ENCODE measurements around the gene NOS1.

NOS1 gene

DNA sequence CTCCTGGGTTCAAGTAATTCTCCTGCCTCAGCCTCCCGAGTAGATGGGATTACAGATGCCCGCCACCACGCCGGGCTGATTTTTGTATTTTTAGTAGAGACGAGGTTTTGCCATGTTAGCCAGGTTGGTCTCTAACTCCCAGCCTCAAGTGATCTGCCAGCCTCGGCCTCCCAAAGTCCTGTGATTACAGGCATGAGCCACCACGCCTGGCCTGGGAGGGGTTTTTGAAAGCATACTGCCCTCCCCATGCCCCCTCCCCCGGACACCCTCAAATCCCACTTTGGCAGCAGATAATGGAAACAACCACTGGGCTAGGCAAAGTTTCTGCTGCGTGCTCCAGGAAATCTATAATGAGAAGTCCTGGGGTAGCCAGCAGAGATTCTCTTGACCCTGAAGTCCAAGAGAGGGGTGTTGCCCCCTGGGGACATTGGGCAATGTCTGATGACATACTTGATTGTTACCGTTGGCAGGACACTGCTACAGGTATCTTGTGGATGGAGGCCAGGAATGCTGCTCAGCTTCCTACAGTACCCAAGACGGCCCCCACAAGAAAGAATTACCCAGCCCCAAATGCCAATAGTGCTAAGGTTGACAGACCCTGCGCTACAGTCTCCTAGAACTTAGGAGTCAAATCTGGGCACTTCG, 152.5 kb downstream of the NOS1 start:
- Histone ChIP-seq H4K8ac (ENCODE audit: low read depth, low read length) (no peak overlapping the region), H3K4me2 (ENCODE audit: low read length) (no peak overlapping the region), H3K23ac (ENCODE audit: low read length) (no peak overlapping the region), H2AFZ (ENCODE audit: insufficient read depth, low read length, poor library complexity) (no peak overlapping the region), H3K27me3 (ENCODE audit: insufficient read depth, low read length) (no peaks in the 10 kb centered on the region), H3K4me3 (ENCODE audit: low read depth, low read length) (no peak overlapping the region), H3K14ac (ENCODE audit: low read length) (no peak overlapping the region), H3K9me3 (ENCODE audit: insufficient read depth, low read depth, low read length) (no peaks in the 10 kb centered on the region), H3K18ac (ENCODE audit: low read length) (no peak overlapping the region), H2BK120ac (ENCODE audit: insufficient read depth, low read length, poor library complexity) (no peak overlapping the region), H2BK12ac (ENCODE audit: low read length) (no peak overlapping the region), H3K36me3 (ENCODE audit: control insufficient read depth in 1 of 2, insufficient read depth in 2 of 2, low read length in 2 of 2) (no peaks in the 10 kb centered on the region), H3K9ac (ENCODE audit: low read length) (no peak overlapping the region), H4K91ac (ENCODE audit: low read depth, low read length) (no peak overlapping the region), H2AK5ac (ENCODE audit: low read length) (no peak overlapping the region), H2BK5ac (ENCODE audit: low read depth, low read length, poor library complexity) (no peak overlapping the region), H4K12ac (ENCODE audit: low read depth, low read length) (no peak overlapping the region), H3K4me1 (ENCODE audit: control insufficient read depth in 1 of 2, insufficient read depth in 2 of 2, low read length in 2 of 2) (no peaks in the 10 kb centered on the region), H3K27ac (ENCODE audit: low read depth, low read length) (no peak overlapping the region), H3K79me2 (ENCODE audit: control insufficient read depth, insufficient read depth, low read length, poor library complexity) (no peaks in the 10 kb centered on the region), H3K4ac (ENCODE audit: low read depth, low read length) (no peak overlapping the region), H3K79me1 (ENCODE audit: low read length) (no peaks in the 10 kb centered on the region)
- no CpG with 5 or more reads among the region's 13 CpGs for WGBS (ENCODE audit: extremely low coverage, insufficient coverage, insufficient read length)
- peak in 1 of 2 donors; percentile 56 for DNase-seq

DNA sequence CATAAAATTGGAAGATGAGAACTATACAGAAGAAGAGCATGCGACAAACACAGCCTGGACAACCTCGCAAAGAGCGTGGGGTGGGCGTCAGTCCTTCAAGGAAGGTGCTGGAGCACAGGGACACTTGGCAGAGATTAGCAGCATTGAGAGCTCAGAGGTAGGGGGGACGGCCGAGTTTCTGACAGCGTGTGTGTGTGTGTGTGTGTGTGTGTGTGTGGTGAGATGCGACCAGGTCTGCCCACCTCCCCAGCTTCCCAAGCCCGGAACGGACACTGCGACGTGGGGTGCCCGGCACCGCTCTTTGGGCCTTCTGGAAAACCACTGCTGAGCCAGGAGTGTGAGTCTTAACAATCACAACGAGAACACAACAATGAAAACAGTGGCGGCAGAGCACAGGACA, 153.2 kb downstream of the NOS1 start:
- H3K9ac ChIP-seq (ENCODE audit: low read length): no peak overlapping the region
- DNase-seq: no peak
- H3K4me1 ChIP-seq (ENCODE audit: control insufficient read depth in 1 of 2, insufficient read depth in 2 of 2, low read length in 2 of 2): no peaks in the 10 kb centered on the region
- no peak overlapping the region for H3K4me2 ChIP-seq (ENCODE audit: low read length)
- no peak overlapping the region for H2BK120ac ChIP-seq (ENCODE audit: insufficient read depth, low read length, poor library complexity)
- no peaks in the 10 kb centered on the region for H3K27me3 ChIP-seq (ENCODE audit: insufficient read depth, low read length)
- H4K8ac ChIP-seq (ENCODE audit: low read depth, low read length): no peak overlapping the region
- H3K79me2 ChIP-seq (ENCODE audit: control insufficient read depth, insufficient read depth, low read length, poor library complexity): no peaks in the 10 kb centered on the region
- no peak overlapping the region for H3K27ac ChIP-seq (ENCODE audit: low read depth, low read length)
- H3K23ac ChIP-seq (ENCODE audit: low read length): no peak overlapping the region
- no peaks in the 10 kb centered on the region for H3K36me3 ChIP-seq (ENCODE audit: control insufficient read depth in 1 of 2, insufficient read depth in 2 of 2, low read length in 2 of 2)
- no peak overlapping the region for H4K91ac ChIP-seq (ENCODE audit: low read depth, low read length)
- WGBS (ENCODE audit: extremely low coverage, insufficient coverage, insufficient read length): no CpG with 5 or more reads among the region's 16 CpGs
- H3K79me1 ChIP-seq (ENCODE audit: low read length): no peaks in the 10 kb centered on the region
- H3K18ac ChIP-seq (ENCODE audit: low read length): no peak overlapping the region
- H3K14ac ChIP-seq (ENCODE audit: low read length): no peak overlapping the region
- no peak overlapping the region for H2AK5ac ChIP-seq (ENCODE audit: low read length)
- H3K4me3 ChIP-seq (ENCODE audit: low read depth, low read length): no peak overlapping the region
- H4K12ac ChIP-seq (ENCODE audit: low read depth, low read length): no peak overlapping the region
- H3K4ac ChIP-seq (ENCODE audit: low read depth, low read length): no peak overlapping the region
- no peak overlapping the region for H2BK12ac ChIP-seq (ENCODE audit: low read length)
- H3K9me3 ChIP-seq (ENCODE audit: insufficient read depth, low read depth, low read length): no peaks in the 10 kb centered on the region
- H2AFZ ChIP-seq (ENCODE audit: insufficient read depth, low read length, poor library complexity): no peak overlapping the region
- no peak overlapping the region for H2BK5ac ChIP-seq (ENCODE audit: low read depth, low read length, poor library complexity)

DNA sequence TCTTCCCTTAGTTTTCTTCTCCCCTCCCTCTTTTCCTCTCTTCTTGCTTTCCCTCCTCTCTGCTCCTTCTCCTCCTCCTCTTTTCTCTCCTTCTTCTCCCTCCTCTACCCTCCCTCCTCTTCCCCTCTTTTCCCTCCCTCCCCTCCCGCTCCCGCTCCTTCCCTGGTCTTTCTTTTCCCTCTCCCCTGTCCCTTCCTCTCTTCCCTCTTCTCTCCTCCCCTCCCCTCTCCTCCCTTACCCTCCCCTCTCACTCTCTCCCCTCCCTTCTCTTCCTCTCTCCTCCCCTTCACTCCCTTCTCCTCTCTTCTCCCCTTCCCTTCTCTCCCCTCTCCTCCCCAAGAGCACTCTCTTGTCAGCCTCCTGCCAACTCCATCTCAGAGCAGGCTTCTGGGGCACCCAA, 153.8 kb downstream of the NOS1 start:
- Histone ChIP-seq H2BK5ac (ENCODE audit: low read depth, low read length, poor library complexity) (no peak overlapping the region), H3K79me1 (ENCODE audit: low read length) (no peaks in the 10 kb centered on the region), H2BK12ac (ENCODE audit: low read length) (no peak overlapping the region), H2BK120ac (ENCODE audit: insufficient read depth, low read length, poor library complexity) (no peak overlapping the region), H3K14ac (ENCODE audit: low read length) (no peak overlapping the region), H4K91ac (ENCODE audit: low read depth, low read length) (no peak overlapping the region), H3K18ac (ENCODE audit: low read length) (no peak overlapping the region), H4K8ac (ENCODE audit: low read depth, low read length) (no peak overlapping the region), H2AFZ (ENCODE audit: insufficient read depth, low read length, poor library complexity) (no peak overlapping the region), H3K9ac (ENCODE audit: low read length) (no peak overlapping the region), H3K9me3 (ENCODE audit: insufficient read depth, low read depth, low read length) (no peaks in the 10 kb centered on the region), H3K4me1 (ENCODE audit: control insufficient read depth in 1 of 2, insufficient read depth in 2 of 2, low read length in 2 of 2) (no peaks in the 10 kb centered on the region), H3K4ac (ENCODE audit: low read depth, low read length) (no peak overlapping the region), H3K4me2 (ENCODE audit: low read length) (no peak overlapping the region), H4K12ac (ENCODE audit: low read depth, low read length) (no peak overlapping the region), H2AK5ac (ENCODE audit: low read length) (no peak overlapping the region), H3K27me3 (ENCODE audit: insufficient read depth, low read length) (no peaks in the 10 kb centered on the region), H3K4me3 (ENCODE audit: low read depth, low read length) (no peak overlapping the region), H3K27ac (ENCODE audit: low read depth, low read length) (no peak overlapping the region), H3K23ac (ENCODE audit: low read length) (no peak overlapping the region), H3K36me3 (ENCODE audit: control insufficient read depth in 1 of 2, insufficient read depth in 2 of 2, low read length in 2 of 2) (no peaks in the 10 kb centered on the region), H3K79me2 (ENCODE audit: control insufficient read depth, insufficient read depth, low read length, poor library complexity) (no peaks in the 10 kb centered on the region)
- DNase-seq: no peak
- 100% methylated on average over 2 of the region's 2 CpGs for WGBS (ENCODE audit: extremely low coverage, insufficient coverage, insufficient read length)

DNA sequence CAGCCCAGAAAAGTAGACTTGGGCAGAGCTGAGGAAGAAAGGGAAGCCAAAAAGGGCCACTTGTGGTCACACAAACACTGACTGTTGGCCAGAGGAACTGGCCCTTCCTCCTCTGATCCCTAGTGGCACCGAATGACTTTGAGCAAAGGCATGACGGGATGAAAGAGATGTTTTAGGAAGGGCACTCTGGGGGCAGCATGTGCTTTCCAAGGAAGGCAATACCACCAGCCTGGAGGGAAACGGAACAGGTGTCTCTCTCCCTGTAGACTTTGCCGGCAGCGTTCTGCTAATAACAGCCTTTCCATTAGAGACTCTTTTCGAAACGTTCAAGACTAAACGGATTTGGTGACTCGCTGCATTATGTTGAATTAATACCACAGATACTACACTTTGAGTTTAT, 158.9 kb downstream of the NOS1 start:
- H2BK120ac ChIP-seq (ENCODE audit: insufficient read depth, low read length, poor library complexity): no peak overlapping the region
- WGBS (ENCODE audit: extremely low coverage, insufficient coverage, insufficient read length): no CpG with 5 or more reads among the region's 9 CpGs
- no peak overlapping the region for H3K4me2 ChIP-seq (ENCODE audit: low read length)

More for the DNA sequence above, 158.9 kb downstream of the NOS1 start:
- no peak for DNase-seq
- H3K79me1 ChIP-seq (ENCODE audit: low read length): no peaks in the 10 kb centered on the region
- H2AFZ ChIP-seq (ENCODE audit: insufficient read depth, low read length, poor library complexity): no peak overlapping the region
- no peak overlapping the region for H3K23ac ChIP-seq (ENCODE audit: low read length)
- H3K79me2 ChIP-seq (ENCODE audit: control insufficient read depth, insufficient read depth, low read length, poor library complexity): no peaks in the 10 kb centered on the region
- peaks cover 3% of the 10 kb centered on the region for H3K9me3 ChIP-seq (ENCODE audit: insufficient read depth, low read depth, low read length)
- H3K4me1 ChIP-seq (ENCODE audit: control insufficient read depth in 1 of 2, insufficient read depth in 2 of 2, low read length in 2 of 2): no peaks in the 10 kb centered on the region
- no peak overlapping the region for H2BK5ac ChIP-seq (ENCODE audit: low read depth, low read length, poor library complexity)
- H3K18ac ChIP-seq (ENCODE audit: low read length): no peak overlapping the region
- H3K36me3 ChIP-seq (ENCODE audit: control insufficient read depth in 1 of 2, insufficient read depth in 2 of 2, low read length in 2 of 2): no peaks in the 10 kb centered on the region
- no peak overlapping the region for H2BK12ac ChIP-seq (ENCODE audit: low read length)
- no peaks in the 10 kb centered on the region for H3K27me3 ChIP-seq (ENCODE audit: insufficient read depth, low read length)
- H4K91ac ChIP-seq (ENCODE audit: low read depth, low read length): no peak overlapping the region
- H2AK5ac ChIP-seq (ENCODE audit: low read length): no peak overlapping the region
- H3K4me3 ChIP-seq (ENCODE audit: low read depth, low read length): no peak overlapping the region
- no peak overlapping the region for H3K4ac ChIP-seq (ENCODE audit: low read depth, low read length)
- no peak overlapping the region for H3K9ac ChIP-seq (ENCODE audit: low read length)
- H3K27ac ChIP-seq (ENCODE audit: low read depth, low read length): no peak overlapping the region
- no peak overlapping the region for H4K8ac ChIP-seq (ENCODE audit: low read depth, low read length)
- no peak overlapping the region for H4K12ac ChIP-seq (ENCODE audit: low read depth, low read length)
- no peak overlapping the region for H3K14ac ChIP-seq (ENCODE audit: low read length)

Data from trophoblast cell (in vitro differentiated cells and primary cell).